ENCODE measurements around the gene TAF1C. TPM values are rescaled to one million over a fixed set of nuclear protein-coding genes. Genes with fewer than 3 reads are reported as not detected.

Gene TAF1C
- total RNA-seq, 4 donors from 2014 or later = 36.7 to 210 (median 76.3) TPM

- DNase-seq = no peak
- H3K9me3 ChIP-seq = no peaks in the 10 kb centered on the region
- H3K36me3 ChIP-seq = no peaks in the 10 kb centered on the region
- intact Hi-C loops (cut with DNase I; ENCODE audit: low total_unique reads) = no loop called here
- H3K27me3 ChIP-seq = no peaks in the 10 kb centered on the region
- H3K27ac ChIP-seq = no peak overlapping the region
- H3K4me3 ChIP-seq = no peak overlapping the region
- TF ChIP-seq CTCF (IDR thresholded peaks at IDR 0.05) (no peak), POLR2A (IDR thresholded peaks at IDR 0.05) (no peak)
- peaks cover 0 to 4% of the 10 kb centered on the region in 2 donors for H3K4me1 ChIP-seq
Observed at GRCh38 chr16:84229471-84229870, 42.6 kb upstream of the TAF1C start.

GRCh38 chr16:84228256-84228838 lies 41.5 kb upstream of the TAF1C start:
- DNase-seq = peak; percentile 71 to 78
- Histone ChIP-seq H3K36me3 (no peaks in the 10 kb centered on the region), H3K4me3 (no peak overlapping the region), H3K9me3 (no peaks in the 10 kb centered on the region), H3K4me1 (peaks cover 0 to 4% of the 10 kb centered on the region in 2 donors), H3K27me3 (no peaks in the 10 kb centered on the region), H3K27ac (peak overlapping the region; percentile 64 to 66)
- TF ChIP-seq POLR2A (IDR thresholded peaks at IDR 0.05) (no peak), CTCF (IDR thresholded peaks at IDR 0.05) (no peak)
- intact Hi-C loops (cut with DNase I; ENCODE audit: low total_unique reads) = no loop called here

DNA sequence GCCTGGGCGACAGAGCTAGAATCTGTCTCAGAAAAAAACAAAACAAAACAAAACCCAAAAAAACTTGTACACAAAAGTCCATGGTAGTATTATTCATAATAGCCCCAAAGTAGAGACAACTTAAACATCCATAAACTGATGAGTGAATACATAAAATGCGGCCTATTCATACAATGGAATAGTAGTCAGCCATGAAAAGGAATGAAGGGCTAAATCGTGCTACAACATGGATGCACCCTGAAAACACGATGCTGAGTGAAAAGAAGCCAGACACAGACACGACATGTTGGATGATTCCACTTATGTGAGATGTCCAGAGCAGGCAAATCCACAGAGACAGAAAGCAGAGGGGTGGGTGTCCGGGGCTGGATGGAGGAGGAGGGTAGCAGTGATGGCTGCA lies 40.7 kb upstream of the TAF1C start:
- peaks cover 0 to 4% of the 10 kb centered on the region in 2 donors for H3K4me1 ChIP-seq
- intact Hi-C loops (cut with DNase I; ENCODE audit: low total_unique reads) = no loop called here
- no peak for DNase-seq
- no peak overlapping the region for H3K4me3 ChIP-seq
- no peaks in the 10 kb centered on the region for H3K27me3 ChIP-seq
- no peak for TF ChIP-seq CTCF (IDR thresholded peaks at IDR 0.05)
- TF ChIP-seq POLR2A (IDR thresholded peaks at IDR 0.05) = no peak
- H3K9me3 ChIP-seq = no peaks in the 10 kb centered on the region
- no peak overlapping the region for H3K27ac ChIP-seq
- H3K36me3 ChIP-seq = no peaks in the 10 kb centered on the region

GRCh38 chr16:84226026-84226425 lies 39.2 kb upstream of the TAF1C start:
- no peak for TF ChIP-seq CTCF (IDR thresholded peaks at IDR 0.05)
- TF ChIP-seq POLR2A (IDR thresholded peaks at IDR 0.05) = no peak
- peaks cover 0 to 4% of the 10 kb centered on the region in 2 donors for H3K4me1 ChIP-seq
- H3K27ac ChIP-seq = no peak overlapping the region
- H3K36me3 ChIP-seq = no peaks in the 10 kb centered on the region
- no peaks in the 10 kb centered on the region for H3K27me3 ChIP-seq
- no peak overlapping the region for H3K4me3 ChIP-seq
- DNase-seq = no peak
- H3K9me3 ChIP-seq = no peaks in the 10 kb centered on the region
- intact Hi-C loops (cut with DNase I; ENCODE audit: low total_unique reads) = no loop called here

DNA sequence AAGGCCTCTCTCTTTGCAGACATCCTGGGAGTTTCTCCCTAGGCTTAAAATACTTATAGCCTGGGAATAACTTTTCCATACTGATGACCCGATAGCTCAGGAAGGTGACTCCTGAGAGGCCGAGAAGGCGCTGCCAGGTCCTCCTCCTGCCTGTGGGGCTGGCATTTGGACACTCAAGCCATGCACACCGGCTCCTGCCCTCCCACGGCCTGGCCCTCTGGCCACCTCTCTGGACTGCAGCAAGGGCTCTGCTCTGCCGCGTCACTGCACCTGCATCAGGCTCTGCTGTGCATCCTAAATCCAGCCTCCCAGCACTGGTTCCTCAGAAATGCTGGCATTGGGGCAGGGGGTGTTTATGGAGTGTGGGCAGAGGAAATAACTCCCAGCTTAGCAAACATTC lies 38.7 kb upstream of the TAF1C start:
- intact Hi-C loops (cut with DNase I; ENCODE audit: low total_unique reads) = no loop called here
- no peaks in the 10 kb centered on the region for H3K36me3 ChIP-seq
- no peak for DNase-seq
- no peaks in the 10 kb centered on the region for H3K9me3 ChIP-seq
- H3K27me3 ChIP-seq = no peaks in the 10 kb centered on the region
- no peak overlapping the region for H3K27ac ChIP-seq
- peaks cover 0 to 4% of the 10 kb centered on the region in 2 donors for H3K4me1 ChIP-seq
- no peak overlapping the region for H3K4me3 ChIP-seq
- TF ChIP-seq CTCF (IDR thresholded peaks at IDR 0.05) = no peak
- TF ChIP-seq POLR2A (IDR thresholded peaks at IDR 0.05) = no peak

Measured in uterus (tissue), 4 donors.